HG03457 (cell line): ENCODE results near the gene SYNJ2.

ENCODE experiments used
- ATAC-seq: cut with Tn5 transposase; IDR thresholded peaks from one replicate; pipeline ENCODE4 v1.9.1; 2021; ENCODE audit warnings: moderate number of reproducible peaks; ENCODE audit not compliant: unreplicated experiment

The SYNJ2 gene

DNA sequence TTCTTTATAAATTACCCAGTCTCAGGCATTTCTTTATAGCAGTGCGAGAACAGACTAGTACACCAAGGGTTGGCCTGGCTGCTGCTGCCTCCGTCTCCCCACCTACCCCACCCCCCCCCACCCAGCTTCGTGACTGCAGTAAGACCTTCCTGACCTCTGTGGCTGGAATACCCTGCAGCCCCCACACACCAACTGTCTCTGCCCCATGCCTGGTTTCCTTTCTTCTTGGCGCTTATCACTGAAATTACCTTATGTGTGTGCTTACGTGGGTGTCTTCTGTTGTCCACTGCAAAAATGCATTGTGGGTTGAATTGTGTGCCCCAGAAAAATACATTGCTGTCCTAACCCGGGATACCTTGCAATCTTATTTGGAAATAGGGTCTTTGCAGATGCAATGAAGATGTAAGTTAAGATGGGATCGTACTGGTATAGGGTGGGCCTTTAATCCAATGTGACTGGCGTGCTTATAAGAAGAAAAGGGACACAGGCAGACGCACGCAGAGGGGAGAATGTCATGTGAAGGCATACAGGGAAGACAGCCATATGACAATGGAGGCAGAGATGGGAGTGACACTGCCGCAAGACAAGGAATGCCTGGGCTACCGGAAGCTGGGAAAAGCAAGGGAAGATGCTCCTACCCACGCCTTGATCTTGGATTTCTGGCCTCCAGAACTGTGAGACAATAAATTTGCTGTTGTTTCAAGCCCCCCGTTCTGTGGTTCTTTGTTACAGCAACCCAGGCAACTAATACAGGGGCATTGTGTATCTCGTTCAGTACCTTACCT is 15.4 kb downstream of the SYNJ2 start:
- no peak for ATAC-seq

DNA sequence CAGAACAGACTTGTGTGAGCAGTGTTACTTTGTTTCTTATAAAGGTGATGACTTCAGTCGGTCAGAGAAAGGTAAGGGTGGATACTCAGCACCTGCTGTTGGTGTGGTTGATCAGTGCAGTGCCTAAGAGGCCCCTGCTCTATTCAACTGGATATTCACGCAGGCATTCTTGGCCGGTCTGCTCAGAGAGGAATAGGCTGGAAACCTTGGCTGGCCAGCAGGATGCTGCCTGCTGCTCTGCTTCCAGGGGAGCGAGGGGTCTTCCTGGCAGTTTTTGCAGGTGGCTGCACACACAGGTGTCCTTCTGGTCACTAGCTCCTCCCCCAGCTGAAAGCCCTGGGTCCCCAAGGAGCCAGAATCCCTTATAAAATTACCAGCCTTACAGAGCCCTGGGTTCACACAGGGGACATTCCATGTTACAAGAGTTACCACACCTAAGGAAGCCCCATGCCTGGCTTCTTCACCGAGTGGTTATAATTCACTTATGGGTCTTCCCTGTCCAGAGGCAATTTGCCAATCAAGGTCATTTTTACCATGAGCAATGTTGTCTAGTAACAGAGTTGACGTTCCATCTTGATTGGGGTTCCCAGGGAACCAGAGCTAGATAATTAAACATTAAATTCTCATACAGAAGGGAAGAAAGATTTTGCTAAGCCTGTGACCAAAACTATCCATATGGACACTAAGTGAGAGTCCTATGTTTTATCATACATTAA is 16.4 kb downstream of the SYNJ2 start:
- ATAC-seq, result no peak

DNA sequence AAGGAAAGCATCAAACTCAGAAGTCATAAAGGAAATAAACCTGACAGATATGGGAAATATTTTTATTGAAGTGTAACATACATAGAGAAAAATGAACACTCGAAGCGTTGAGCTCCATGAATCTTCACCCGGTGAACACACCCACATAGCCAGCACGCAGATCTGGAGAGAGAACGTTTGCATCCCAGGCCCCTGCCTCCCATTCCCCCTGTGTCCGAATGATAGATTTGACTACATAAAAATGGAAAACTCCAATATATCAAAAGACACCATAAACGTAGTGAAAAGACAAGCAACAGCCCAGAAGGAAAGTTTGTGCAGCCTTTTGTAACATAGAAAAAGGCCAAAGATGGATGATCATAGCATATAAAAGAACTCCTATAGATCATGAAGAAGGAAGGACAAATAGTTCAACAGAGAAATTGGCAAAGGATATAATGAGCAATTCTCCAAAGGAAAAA is 17.1 kb downstream of the SYNJ2 start:
- ATAC-seq, result no peak

DNA sequence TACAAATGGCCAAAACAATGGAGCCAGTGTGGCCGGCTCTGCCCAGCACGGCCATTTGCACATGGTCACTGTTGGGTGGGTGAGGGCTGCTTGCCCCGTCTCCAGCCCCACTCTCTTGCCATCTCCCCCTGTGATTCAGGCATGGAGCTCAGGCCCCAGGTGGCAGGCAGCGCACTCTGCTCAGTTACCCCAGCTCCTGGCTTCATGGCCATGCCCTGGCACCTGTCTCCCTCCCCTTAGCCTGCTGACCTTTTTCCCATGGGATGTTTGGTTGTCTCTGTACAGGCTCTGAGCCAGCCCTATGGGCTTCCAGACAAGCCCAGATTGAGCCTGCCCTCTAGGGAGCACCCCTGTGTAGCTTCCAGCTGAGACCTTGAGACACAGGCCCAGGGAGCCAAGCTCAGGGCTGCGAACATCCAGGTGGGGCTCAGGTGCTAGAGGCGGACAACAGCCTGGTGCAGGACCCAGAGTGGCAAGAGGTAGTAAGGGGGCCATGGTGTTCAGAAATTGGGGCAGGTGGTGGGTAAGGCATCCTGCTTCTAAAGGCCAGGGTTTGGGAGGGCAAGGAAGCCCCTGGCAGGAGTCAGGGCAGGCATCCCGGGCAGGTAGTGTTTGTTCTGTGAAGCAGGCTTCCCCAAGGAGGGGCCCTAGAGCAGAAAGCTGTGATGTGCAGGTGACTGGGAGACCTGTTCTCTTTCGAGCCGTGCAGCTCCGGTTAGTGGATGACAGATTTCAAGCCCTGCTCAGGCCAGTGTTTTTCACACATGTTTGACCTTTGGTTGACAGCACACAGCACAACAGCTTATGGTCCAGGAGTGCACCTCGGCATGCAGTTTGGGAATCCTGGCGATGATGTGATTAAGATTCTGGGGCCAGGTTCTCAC is 17.7 kb downstream of the SYNJ2 start:
- ATAC-seq, result no peak

DNA sequence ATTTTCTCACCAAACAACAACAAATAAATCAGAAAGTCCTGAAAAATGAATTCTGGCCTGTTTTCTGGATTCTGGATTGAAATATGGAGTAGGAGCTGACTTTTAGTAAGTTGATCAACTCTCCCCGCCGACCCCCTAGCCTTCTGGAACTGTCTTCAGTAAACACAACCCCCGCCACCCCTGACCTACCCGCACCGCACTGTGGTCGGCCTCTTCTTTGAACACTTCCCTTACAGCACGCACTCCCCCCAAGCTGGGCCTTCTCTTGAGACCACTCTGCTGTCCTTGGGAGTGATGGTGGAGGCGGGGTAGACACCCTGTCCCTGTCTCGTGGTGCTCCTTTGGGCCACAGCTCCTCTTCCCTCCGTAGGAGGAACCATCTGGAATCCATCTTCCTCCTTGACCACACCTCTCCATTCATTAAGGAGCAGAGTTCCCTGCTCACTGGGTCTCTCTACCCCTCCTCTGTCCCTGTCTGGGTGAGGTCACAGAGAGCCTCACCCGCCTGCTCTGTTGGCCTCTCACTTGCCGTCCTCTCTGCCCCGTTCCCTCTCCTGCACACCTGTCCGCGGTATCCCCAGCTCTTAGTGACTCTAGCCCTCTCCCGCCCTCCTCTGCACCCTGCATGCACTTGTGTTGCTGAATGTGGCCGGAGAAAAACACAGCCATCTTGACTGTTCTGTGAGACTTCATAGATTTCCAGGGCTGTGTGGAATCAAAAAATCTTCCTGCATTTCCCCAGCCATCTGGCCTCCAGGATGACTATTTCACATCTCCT is 19.1 kb downstream of the SYNJ2 start:
- ATAC-seq, result no peak

DNA sequence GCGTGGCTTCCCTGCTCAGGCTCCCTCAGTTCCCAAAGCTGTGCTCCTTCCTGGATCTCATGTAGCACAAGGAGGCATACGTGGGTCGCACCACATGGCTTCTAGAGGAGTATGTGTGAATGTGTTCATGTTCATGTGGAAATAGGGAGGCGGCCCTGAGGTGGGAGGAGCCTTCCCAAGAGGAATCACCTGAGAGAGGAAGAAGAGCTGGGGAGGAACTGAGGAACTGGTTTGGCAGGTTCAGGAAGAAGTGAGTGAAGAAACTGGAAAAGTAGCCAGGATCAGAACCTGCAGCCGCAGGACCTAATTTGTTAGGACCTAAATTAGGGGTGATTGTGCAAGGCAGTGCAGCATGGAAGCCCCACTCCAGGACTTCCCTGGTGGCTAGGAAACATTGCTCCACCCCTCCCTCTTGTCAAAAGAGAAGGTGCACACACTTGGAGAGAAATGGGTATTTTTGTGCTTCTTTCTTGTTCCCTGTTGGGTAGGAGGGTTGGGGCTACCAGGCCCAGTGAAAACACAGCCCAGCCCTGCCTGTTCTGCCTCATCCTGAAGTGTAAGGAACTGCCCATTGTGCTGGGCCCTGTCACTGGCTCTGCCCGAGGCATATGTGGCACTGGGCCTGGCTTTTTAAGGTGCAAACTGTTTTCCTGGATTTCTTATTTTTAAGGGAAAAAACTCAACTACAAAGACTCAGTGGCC is 20.7 kb downstream of the SYNJ2 start:
- no peak for ATAC-seq

DNA sequence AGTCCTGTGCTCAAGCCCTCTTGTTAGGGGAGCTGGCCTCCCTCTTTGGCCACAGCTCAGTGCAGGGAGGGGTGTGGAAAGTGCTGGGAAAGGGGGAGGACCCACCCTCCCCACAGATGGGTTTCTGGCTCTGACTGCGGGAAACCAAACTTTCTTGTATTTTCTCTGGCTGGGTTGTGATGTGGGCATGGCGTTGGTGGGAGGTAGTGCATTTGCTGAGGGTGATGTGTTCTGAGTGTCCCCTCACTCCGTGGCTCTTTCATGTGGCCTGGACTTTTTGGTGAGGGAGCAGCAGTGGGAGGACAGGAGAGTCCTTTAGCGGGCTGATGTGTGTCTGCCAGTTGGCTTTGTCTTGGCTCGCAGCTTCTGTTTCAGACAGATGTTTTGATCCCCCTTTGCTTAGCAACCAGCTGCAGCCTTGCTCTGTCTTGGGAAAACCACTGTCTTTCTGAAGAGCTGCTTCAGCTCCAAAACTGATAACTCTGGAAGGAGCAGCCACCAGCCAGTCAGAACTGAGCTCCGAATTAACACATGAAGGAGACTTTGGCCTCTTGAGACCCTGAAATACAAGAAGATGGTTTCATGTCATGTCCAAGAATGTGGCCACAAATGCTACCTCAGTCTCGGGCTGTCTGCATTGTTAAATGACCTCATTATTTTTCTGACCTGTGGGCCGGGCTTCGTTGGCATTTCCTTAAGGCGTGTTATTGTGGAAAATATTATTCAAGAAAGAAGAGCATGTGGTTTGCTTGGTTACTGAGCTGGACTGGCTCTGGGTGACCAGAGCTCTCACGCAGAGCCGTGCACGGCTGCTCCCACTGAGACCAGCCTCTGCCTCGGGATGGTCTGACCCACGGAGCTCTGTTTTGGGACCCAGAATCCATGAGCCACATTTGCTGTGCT is 21.5 kb downstream of the SYNJ2 start:
- ATAC-seq, result no peak

DNA sequence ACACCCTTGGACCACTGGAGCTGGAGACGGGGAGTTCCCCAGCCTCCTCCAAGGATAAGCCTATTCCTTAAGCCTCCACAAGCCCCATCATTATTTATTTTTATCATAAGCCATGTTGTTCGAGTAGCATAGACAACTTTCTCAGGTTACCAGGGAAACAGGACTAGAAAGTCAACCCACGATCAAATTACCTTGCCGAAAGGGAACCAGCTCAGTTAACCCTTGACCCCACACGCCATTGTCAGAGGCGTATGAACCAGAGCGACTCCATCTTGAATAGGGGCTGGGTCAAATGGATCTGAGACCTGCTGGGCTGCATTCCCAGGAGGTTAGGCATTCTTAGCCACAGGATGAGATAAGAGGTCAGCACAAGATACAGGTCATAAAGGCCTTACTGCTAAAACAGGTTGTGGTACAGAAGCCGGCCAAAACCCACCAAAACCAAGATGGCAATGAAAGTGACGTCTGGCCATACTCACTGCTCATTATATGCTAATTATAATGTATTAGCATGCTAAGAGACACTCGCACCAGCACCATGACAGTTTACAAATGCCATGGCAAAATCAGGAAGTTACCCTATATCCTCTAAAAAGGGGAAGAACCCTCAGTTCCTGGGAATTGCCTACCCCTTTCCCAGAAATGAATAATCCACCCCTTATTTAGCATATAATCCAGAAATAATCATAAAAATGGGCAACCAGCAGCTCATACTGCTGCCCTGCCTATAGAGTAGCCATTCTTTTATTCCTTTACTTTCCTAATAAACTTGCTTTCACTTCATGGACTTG is 22.4 kb downstream of the SYNJ2 start:
- no peak for ATAC-seq

DNA sequence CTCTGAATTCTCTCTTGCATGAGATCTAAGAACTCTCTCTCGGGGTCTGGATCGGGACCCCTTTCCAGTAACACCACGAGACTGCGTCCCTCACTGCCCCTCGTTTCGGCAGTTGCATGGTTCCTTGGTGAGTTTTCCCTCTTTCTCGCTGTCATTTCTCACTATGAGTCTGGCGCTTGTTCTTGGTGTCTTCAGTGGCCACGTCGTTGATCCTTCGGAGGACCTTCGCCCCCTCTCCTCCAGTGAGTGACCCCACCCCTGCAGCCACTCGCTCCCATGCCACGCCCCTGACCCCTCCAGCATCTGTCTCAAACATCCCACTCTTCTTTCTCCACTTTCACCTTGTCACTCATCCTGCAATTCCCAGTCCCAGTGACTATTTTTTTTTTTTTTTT is 23.0 kb downstream of the SYNJ2 start:
- ATAC-seq, result no peak

DNA sequence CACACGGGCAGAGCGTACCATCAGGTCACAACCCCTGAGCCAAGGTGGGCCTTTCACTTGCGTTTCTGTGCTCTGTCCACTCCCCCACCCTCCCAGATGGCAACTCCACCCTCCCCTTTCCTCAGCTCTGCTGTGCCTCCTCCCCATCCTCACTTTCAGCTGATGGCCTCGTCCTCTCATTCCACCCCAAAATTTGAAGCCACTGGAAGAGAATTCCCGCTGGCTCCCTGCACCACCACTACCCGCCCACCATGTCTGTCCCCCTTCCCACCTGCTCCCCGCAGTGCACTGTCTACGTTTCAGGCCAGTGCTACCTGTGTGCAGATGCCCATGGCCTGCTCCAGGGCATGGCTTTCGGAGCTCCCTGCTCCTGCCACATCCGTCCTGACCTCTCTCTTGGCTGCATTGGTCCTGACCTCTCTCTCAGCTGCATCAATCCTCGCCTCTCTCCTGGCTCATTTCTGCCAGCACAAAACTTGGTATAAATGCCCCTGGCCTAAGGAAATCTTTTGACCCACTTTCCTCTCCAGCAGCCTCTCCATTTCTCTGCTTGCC is 24.0 kb downstream of the SYNJ2 start:
- no peak for ATAC-seq

DNA sequence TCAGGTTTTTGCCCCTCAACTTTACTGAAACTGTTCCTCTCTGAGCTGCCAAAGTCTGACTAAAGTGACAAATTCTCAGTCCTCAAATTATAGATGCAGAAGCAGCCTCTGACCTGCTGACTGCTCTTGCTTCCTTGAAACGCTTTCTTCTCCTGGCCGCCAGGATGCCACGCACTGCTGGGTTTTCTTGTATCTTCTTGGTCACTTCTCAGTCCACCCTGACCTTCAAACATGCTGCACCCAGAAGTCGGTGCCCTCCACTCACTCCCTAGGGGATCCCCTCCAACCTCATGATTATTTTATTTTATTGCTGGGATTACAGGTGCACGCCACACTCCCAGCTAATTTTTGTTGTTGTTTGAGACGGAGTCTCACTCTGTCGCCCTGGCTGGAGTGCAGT is 24.7 kb downstream of the SYNJ2 start:
- no peak for ATAC-seq

DNA sequence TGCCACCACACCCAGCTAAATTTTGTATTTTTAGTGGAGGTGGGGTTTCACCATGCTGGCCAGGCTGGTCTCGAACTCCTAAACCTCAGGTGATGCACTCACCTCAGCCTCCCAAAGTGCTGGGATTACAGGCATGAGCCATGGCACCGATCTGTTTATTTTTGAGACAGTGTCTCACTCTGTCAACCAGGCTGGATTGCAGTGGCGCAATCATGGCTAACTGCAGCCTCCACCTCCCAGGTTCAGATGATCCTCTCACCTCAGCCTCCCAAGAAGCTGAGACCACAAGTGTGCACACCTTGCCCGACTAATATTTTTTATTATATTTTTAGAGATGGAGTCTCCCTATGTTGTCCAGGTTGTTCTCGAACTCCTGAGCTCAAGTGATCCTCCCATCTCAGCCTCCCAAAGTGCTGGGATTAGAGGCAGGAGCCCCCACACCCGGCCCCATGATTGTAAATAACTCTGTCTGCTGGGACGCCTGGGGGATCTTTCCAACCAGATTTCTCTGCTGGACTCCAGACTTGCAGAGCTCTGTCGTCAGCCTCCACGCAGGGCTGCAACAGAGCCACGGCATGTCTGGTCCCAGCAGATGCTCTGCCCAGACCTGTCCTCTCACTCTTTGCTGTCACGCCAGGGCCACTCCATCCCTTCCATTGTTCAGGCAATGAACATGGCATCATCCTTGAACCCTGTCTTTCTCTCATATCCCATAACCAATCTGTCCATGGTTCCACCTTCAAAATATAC is 25.3 kb downstream of the SYNJ2 start:
- ATAC-seq, result no peak

DNA sequence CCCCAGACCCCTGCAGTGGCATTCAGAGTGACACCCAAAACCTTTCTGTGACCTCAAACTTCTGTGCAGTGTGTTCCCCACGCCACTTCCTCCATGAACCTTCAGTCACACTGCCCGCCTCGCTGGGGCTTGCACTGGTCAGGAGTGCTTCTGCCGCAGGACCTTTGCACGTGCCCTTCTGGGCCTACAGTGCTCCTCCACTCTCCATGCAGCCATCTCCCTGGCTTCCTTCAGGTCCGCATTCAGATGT is 27.1 kb downstream of the SYNJ2 start:
- ATAC-seq, result no peak

DNA sequence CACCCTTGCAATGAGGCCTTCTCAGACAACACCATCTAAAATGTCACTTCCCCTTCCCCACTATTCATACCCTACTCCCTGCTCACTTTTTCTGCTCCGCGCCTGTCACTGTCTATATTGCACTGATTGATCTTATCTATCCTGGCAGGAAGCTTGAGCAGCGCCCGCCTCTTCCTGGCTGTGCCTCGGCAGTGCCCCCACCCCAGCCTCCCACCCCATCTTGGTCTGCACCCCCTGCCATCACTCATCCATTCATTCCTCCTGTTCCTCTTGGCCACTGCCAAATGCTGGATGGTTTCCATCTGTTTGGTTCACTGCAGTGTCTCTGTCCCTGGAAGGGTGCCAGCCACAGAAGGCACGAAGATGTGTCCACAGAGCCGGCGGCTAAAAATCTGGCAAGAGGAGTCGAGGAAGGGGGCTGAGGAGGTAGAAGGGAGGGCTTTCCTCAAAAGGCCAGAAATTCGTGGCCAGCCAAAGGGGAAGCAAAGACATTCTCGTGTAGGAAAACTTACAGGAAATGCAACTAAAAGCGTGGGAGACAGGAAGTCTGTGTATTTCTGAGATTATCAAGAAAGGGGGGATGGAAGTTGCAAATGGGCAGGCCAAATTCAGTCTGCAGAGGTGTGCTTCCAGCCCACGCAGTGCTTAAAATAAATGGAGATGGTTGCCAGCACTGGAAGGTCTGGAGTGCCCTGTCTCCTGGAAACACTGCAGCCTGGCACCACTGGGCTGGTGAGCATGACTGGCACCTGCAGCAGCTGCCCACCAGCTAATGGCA is 27.6 kb downstream of the SYNJ2 start:
- no peak for ATAC-seq

DNA sequence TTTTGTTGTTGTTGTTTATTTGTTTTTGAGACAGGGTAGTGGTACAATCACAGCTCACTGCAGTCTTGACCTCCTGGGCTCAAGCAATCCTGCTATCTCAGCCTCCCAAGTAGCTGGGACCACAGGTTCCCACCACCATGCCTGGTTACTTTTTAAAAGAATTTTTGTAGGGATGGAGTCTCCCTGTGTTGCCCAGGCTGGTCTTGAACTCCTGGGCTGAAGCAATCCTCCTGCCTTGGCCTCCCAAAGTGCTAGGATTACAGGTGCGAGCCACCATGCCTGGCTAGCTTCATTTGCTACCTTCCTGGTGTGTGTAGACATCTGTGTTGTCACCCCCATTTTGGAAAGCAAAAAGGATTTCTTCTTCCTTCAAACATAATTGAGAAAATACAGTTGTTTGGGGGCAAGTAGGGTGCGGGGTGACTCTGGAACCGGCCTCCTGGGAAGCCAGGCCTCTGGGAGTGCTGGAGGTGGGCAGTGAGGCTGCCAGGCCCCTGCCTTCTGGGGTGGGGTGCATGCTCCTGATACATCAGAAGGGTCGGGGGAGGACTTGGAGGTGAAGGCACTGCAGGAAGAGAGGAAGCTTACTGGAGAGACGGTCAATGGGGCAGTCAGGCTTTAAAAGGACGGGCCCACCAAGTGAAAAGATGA is 28.4 kb downstream of the SYNJ2 start:
- no peak for ATAC-seq
